ENCODE data around the gene CCRL2. TPM values are rescaled to one million over a fixed set of nuclear protein-coding genes. Genes with fewer than 3 reads are reported as not detected.
A peak's percentile ranks its signal among the peaks of the same experiment; 100 is the strongest.

Gene CCRL2
- total RNA-seq, 1 donor from 2014 or later = not detected

GRCh38 chr3:46374755-46375154 lies 32.3 kb upstream of the CCRL2 start:
- Histone ChIP-seq H3K4me1 (no peaks in the 10 kb centered on the region), H3K27ac (no peak overlapping the region), H3K27me3 (no peaks in the 10 kb centered on the region), H3K9me3 (no peaks in the 10 kb centered on the region), H3K36me3 (no peaks in the 10 kb centered on the region), H3K4me3 (no peak overlapping the region)
- no peak for TF ChIP-seq CTCF (IDR thresholded peaks at IDR 0.05)
- intact Hi-C loops (cut with DNase I) = no loop called here
- DNase-seq (ENCODE audit: low spot score in 2 of 2) = no peak

- TF ChIP-seq CTCF (IDR thresholded peaks at IDR 0.05) = no peak
- Histone ChIP-seq H3K27me3 (no peaks in the 10 kb centered on the region), H3K4me1 (no peaks in the 10 kb centered on the region), H3K27ac (no peak overlapping the region), H3K36me3 (no peaks in the 10 kb centered on the region), H3K9me3 (no peaks in the 10 kb centered on the region), H3K4me3 (no peak overlapping the region)
- intact Hi-C loops (cut with DNase I) = no loop called here
- DNase-seq (ENCODE audit: low spot score in 2 of 2) = no peak
Measured at GRCh38 chr3:46375218-46375617, 31.8 kb upstream of the CCRL2 start.

- intact Hi-C loops (cut with DNase I) = no loop called here
- DNase-seq (ENCODE audit: low spot score in 2 of 2) = no peak
- Histone ChIP-seq H3K36me3 (no peaks in the 10 kb centered on the region), H3K27ac (no peak overlapping the region), H3K9me3 (no peaks in the 10 kb centered on the region), H3K27me3 (no peaks in the 10 kb centered on the region), H3K4me3 (no peak overlapping the region), H3K4me1 (no peaks in the 10 kb centered on the region)
- TF ChIP-seq CTCF (IDR thresholded peaks at IDR 0.05) = no peak
Measured at GRCh38 chr3:46375814-46376213, 31.2 kb upstream of the CCRL2 start.

- peak in 1 of 2 donors; percentile 71 for DNase-seq (ENCODE audit: low spot score in 2 of 2)
- intact Hi-C loops (cut with DNase I) = no loop called here
- no peaks in the 10 kb centered on the region for H3K36me3 ChIP-seq
Measured at GRCh38 chr3:46378426-46378942, 28.6 kb upstream of the CCRL2 start.

GRCh38 chr3:46380471-46381221 lies 26.4 kb upstream of the CCRL2 start:
- Histone ChIP-seq H3K9me3 (no peaks in the 10 kb centered on the region), H3K4me3 (no peak overlapping the region), H3K4me1 (no peaks in the 10 kb centered on the region), H3K36me3 (no peaks in the 10 kb centered on the region), H3K27ac (no peak overlapping the region), H3K27me3 (no peaks in the 10 kb centered on the region)
- intact Hi-C loops (cut with DNase I) = no loop called here
- no peak for TF ChIP-seq CTCF (IDR thresholded peaks at IDR 0.05)
- no peak for DNase-seq (ENCODE audit: low spot score in 2 of 2)

More at GRCh38 chr3:46378426-46378942, 28.6 kb upstream of the CCRL2 start:
- Histone ChIP-seq H3K27me3 (no peaks in the 10 kb centered on the region), H3K27ac (no peak overlapping the region), H3K4me1 (no peaks in the 10 kb centered on the region), H3K9me3 (no peaks in the 10 kb centered on the region), H3K4me3 (no peak overlapping the region)
- TF ChIP-seq CTCF (IDR thresholded peaks at IDR 0.05) = peak in 2 of 3 experiments; percentile 9 to 30

Data from ascending aorta (tissue), 2 donors.